H1 (cell line): ENCODE measurements around the gene C7orf25.

Experiments used
- CTCF ChIP-seq, 3 experiments: IDR thresholded peaks; 1 replicate in 2 of 3; 2 replicates in 1 of 3; pipeline versions ENCODE4 v1.5.1 to v1.6.1; 2011; ENCODE audit warnings: low read length in 3 of 3, mild to moderate bottlenecking in 3 of 3, inconsistent platforms in 2 of 3, low read depth in 1 of 3, moderate library complexity in 1 of 3; ENCODE audit not compliant: insufficient read depth in 1 of 3; ENCODE audit errors: control extremely low read depth in 1 of 3
- EZH2 ChIP-seq: fragments of 200-600 bp; sonication (generic); IDR thresholded peaks from 2 replicates; pipeline ENCODE4 v1.7.1; 2012; ENCODE audit warnings: low read depth, mild to moderate bottlenecking, moderate library complexity, low read length, inconsistent platforms; ENCODE audit not compliant: severe bottlenecking
- GABPA ChIP-seq: IDR thresholded peaks from 2 replicates; pipeline ENCODE4 v1.6.1; 2011; ENCODE audit warnings: mild to moderate bottlenecking, low read length, moderate library complexity, borderline replicate concordance; ENCODE audit not compliant: insufficient read depth
- JUND ChIP-seq: IDR thresholded peaks from 2 replicates; pipeline ENCODE4 v1.6.1; 2011; ENCODE audit warnings: mild to moderate bottlenecking, improper control_type of control experiment, low read length
- POLR2A ChIP-seq, 2 experiments: IDR thresholded peaks; 1 replicate in 1 of 2; 2 replicates in 1 of 2; pipeline ENCODE4 v1.6.1; 2011; ENCODE audit warnings: low read depth in 2 of 2, low read length in 2 of 2, mild to moderate bottlenecking in 2 of 2; ENCODE audit errors: control extremely low read depth in 1 of 2
- SIX5 ChIP-seq: IDR thresholded peaks from 2 replicates; pipeline ENCODE4 v1.6.1; 2011; ENCODE audit warnings: mild to moderate bottlenecking, low read depth, low read length
- SP1 ChIP-seq: IDR thresholded peaks from 2 replicates; pipeline ENCODE4 v1.6.1; 2011; ENCODE audit warnings: low read depth, low read length
- SRF ChIP-seq: IDR thresholded peaks from 2 replicates; pipeline ENCODE4 v1.6.1; 2011; ENCODE audit warnings: mild to moderate bottlenecking, low read depth, low read length, moderate library complexity
- TAF7 ChIP-seq: optimal IDR thresholded peaks from 2 replicates; pipeline ENCODE3; 2011; ENCODE audit warnings: low read depth, mild to moderate bottlenecking, inconsistent platforms, low read length, moderate library complexity, borderline replicate concordance
- ZNF274 ChIP-seq: IDR thresholded peaks from 2 replicates; pipeline ENCODE4 v1.7.0; 2012; ENCODE audit warnings: low read length, borderline replicate concordance; ENCODE audit errors: extremely low read depth
- TF ChIP-seq, protein P1 (sequence below): IDR thresholded peaks from 2 replicates; pipeline ENCODE4 v1.6.1; 2012; ENCODE audit warnings: inconsistent platforms
- TF ChIP-seq, protein P2 (sequence below): IDR thresholded peaks from 2 replicates; pipeline ENCODE4 v1.6.1; 2012; ENCODE audit warnings: low read length, inconsistent platforms

DNA sequence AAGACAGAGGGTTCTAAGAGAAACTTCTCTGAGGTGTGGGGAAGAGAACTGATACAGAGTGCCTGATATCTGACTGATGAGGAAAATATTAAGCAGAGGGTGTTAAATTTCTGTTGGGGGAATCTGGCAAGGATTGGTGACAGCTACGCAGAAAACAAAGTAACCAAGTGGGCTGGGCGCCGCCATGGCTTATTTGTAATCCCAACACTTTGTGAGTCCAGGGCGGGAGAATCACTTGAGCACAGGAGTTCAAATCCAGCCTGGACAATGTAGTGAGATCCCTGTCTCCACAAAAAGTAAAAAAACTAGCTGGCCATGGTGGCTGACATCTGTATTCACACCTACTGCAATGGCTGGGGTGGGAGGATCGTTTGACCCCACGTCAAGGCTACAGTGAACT lies 2.1 kb upstream of the C7orf25 start:
- no peak for TF ChIP-seq POLR2A (IDR thresholded peaks at IDR 0.05; ENCODE audit: control extremely low read depth in 1 of 2, low read depth in 2 of 2, low read length in 2 of 2)
- TF ChIP-seq CTCF (IDR thresholded peaks at IDR 0.05; ENCODE audit: control extremely low read depth in 1 of 3, insufficient read depth in 1 of 3, low read depth in 1 of 3, low read length in 3 of 3): no peak
- TF ChIP-seq, protein P1, sequence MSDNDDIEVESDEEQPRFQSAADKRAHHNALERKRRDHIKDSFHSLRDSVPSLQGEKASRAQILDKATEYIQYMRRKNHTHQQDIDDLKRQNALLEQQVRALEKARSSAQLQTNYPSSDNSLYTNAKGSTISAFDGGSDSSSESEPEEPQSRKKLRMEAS: no peak
- TF ChIP-seq, protein P2, sequence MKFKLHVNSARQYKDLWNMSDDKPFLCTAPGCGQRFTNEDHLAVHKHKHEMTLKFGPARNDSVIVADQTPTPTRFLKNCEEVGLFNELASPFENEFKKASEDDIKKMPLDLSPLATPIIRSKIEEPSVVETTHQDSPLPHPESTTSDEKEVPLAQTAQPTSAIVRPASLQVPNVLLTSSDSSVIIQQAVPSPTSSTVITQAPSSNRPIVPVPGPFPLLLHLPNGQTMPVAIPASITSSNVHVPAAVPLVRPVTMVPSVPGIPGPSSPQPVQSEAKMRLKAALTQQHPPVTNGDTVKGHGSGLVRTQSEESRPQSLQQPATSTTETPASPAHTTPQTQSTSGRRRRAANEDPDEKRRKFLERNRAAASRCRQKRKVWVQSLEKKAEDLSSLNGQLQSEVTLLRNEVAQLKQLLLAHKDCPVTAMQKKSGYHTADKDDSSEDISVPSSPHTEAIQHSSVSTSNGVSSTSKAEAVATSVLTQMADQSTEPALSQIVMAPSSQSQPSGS: no peak
- no peak for TF ChIP-seq SRF
- no peak for TF ChIP-seq TAF7
- no peak for TF ChIP-seq SP1
- no peak for TF ChIP-seq ZNF274
- no peak for TF ChIP-seq GABPA
- no peak for TF ChIP-seq SIX5
- TF ChIP-seq EZH2: no peak
- no peak for TF ChIP-seq JUND
